ENCODE measurements around the gene NRSN1. TPM values are rescaled to one million over a fixed set of nuclear protein-coding genes. Genes with fewer than 3 reads are reported as not detected.

Gene NRSN1
- total RNA-seq, 4 donors from 2014 or later, result 0.35 TPM; not detected in 3

- Histone ChIP-seq H3K36me3 (no peaks in the 10 kb centered on the region), H3K4me1 (no peaks in the 10 kb centered on the region), H3K4me3 (no peak overlapping the region), H3K9me3 (no peaks in the 10 kb centered on the region), H3K27ac (no peak overlapping the region), H3K27me3 (no peaks in the 10 kb centered on the region)
- DNase-seq, result no peak
- intact Hi-C loops (cut with DNase I; ENCODE audit: low total_unique reads), result no loop called here
- TF ChIP-seq CTCF (IDR thresholded peaks at IDR 0.05), result no peak
- TF ChIP-seq POLR2A (IDR thresholded peaks at IDR 0.05), result no peak
Observed at GRCh38 chr6:24092407-24092806, 33.6 kb upstream of the NRSN1 start.

- H3K9me3 ChIP-seq, result no peaks in the 10 kb centered on the region
- intact Hi-C loops (cut with DNase I; ENCODE audit: low total_unique reads), result no loop called here
- no peak overlapping the region for H3K27ac ChIP-seq
- H3K4me3 ChIP-seq, result no peak overlapping the region
- DNase-seq, result no peak
- H3K27me3 ChIP-seq, result no peaks in the 10 kb centered on the region
- no peaks in the 10 kb centered on the region for H3K4me1 ChIP-seq
- no peaks in the 10 kb centered on the region for H3K36me3 ChIP-seq
- TF ChIP-seq POLR2A (IDR thresholded peaks at IDR 0.05) (no peak), CTCF (IDR thresholded peaks at IDR 0.05) (no peak)
Observed at GRCh38 chr6:24093381-24093780, 32.6 kb upstream of the NRSN1 start.

GRCh38 chr6:24099181-24099580 is 26.8 kb upstream of the NRSN1 start:
- no peak for DNase-seq
- H3K27me3 ChIP-seq, result no peaks in the 10 kb centered on the region
- H3K36me3 ChIP-seq, result no peaks in the 10 kb centered on the region
- no peaks in the 10 kb centered on the region for H3K9me3 ChIP-seq
- H3K27ac ChIP-seq, result no peak overlapping the region
- H3K4me3 ChIP-seq, result no peak overlapping the region
- no peaks in the 10 kb centered on the region for H3K4me1 ChIP-seq
- intact Hi-C loops (cut with DNase I; ENCODE audit: low total_unique reads), result no loop called here
- no peak for TF ChIP-seq POLR2A (IDR thresholded peaks at IDR 0.05)
- TF ChIP-seq CTCF (IDR thresholded peaks at IDR 0.05), result no peak

- no peaks in the 10 kb centered on the region for H3K27me3 ChIP-seq
- intact Hi-C loops (cut with DNase I; ENCODE audit: low total_unique reads), result no loop called here
- TF ChIP-seq CTCF (IDR thresholded peaks at IDR 0.05) (no peak), POLR2A (IDR thresholded peaks at IDR 0.05) (no peak)
- no peaks in the 10 kb centered on the region for H3K9me3 ChIP-seq
- no peaks in the 10 kb centered on the region for H3K36me3 ChIP-seq
- no peak for DNase-seq
- no peak overlapping the region for H3K27ac ChIP-seq
- H3K4me3 ChIP-seq, result no peak overlapping the region
- H3K4me1 ChIP-seq, result no peaks in the 10 kb centered on the region
Observed at GRCh38 chr6:24100024-24100769, 25.8 kb upstream of the NRSN1 start.

- Histone ChIP-seq H3K27ac (no peak overlapping the region), H3K36me3 (no peaks in the 10 kb centered on the region), H3K9me3 (no peaks in the 10 kb centered on the region), H3K4me1 (no peaks in the 10 kb centered on the region), H3K27me3 (no peaks in the 10 kb centered on the region), H3K4me3 (no peak overlapping the region)
- TF ChIP-seq POLR2A (IDR thresholded peaks at IDR 0.05) (no peak), CTCF (IDR thresholded peaks at IDR 0.05) (no peak)
- no peak for DNase-seq
- intact Hi-C loops (cut with DNase I; ENCODE audit: low total_unique reads), result no loop called here
Observed at GRCh38 chr6:24100770-24101155, 25.3 kb upstream of the NRSN1 start.
